HG03108 (cell line): ENCODE data around the gene SPATA24.
"Not testable (repeated sequence)": the region's sequence is repeated elsewhere in the genome, so short reads cannot be mapped to it uniquely, and the experiment has no call there.

ENCODE experiments used
- ATAC-seq: cut with Tn5 transposase; IDR thresholded peaks from one replicate; pipeline ENCODE4 v1.9.1; 2021; ENCODE audit warnings: moderate library complexity; ENCODE audit not compliant: unreplicated experiment

Gene SPATA24

DNA sequence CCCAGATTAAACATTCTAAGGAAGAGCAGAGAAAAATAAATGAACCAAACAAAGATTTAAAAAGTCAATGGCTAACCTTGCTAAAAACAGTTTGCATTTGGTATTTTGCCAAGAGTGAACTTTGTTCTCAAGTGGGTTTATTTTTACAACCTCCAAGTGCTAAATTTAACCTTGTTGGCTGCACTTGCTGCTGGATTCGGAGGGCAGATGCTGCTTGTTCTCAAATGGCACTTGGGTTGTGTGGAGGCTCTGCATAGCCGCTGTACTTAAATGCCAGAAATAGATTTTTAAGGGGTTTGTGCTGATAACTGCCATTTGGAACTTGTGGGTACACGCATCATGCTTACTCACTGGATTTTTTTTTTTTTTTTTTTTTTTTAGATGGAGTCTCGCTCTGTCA, 13.3 kb upstream of the SPATA24 start:
- ATAC-seq: no peak

- no peak for ATAC-seq
These were observed 12.8 kb upstream of the SPATA24 start for GRCh38 chr5:139416651-139417050.

GRCh38 chr5:139415869-139416268, 12.0 kb upstream of the SPATA24 start:
- ATAC-seq: no peak

GRCh38 chr5:139415221-139415861, 11.5 kb upstream of the SPATA24 start:
- no peak for ATAC-seq

GRCh38 chr5:139414581-139415130, 10.8 kb upstream of the SPATA24 start:
- no peak for ATAC-seq

GRCh38 chr5:139413963-139414362, 10.1 kb upstream of the SPATA24 start:
- ATAC-seq: no peak

- no peak for ATAC-seq
These were observed 9.3 kb upstream of the SPATA24 start for GRCh38 chr5:139413153-139413552.

DNA sequence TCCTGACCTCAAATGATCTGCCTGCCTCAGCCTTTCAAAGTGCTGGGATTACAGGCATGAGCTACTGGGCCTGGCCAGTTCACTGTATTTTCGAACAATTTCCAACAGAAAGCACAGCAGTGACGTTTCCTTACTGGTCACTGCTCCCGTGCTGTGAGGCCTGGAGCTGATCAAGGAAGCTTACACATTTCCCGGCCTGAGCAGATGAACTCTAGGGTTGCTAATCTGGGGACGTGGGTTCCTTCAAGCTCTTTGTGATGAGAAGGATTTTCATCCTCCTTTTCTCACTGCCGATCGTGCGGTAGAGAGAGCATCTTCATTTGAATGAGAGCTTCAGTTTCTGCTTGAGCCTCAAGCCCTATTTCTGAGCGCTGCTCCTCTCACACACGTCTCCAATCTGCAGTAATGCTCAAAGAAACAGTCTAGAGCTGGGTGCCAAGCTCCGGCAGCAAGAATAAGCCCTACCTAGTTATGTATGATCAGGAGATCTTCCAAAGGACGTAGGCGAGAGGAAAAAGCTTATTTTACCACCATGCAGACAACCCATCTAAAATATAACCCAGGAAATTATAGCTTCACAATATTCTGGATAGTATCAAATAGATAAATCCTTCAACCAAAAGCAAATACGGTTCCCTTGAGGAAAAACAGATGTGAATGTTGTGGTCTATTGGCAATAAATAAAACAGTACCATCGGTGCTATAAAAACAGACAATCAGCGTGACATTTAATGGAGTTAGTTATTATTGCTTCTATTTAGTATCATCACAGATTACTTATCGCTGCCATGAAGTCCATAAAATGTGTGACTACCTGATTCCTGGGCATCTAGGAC, 7.3 kb upstream of the SPATA24 start:
- no peak for ATAC-seq

- no peak for ATAC-seq
These were observed 6.5 kb upstream of the SPATA24 start for GRCh38 chr5:139410121-139410992.

- not testable (repeated sequence) for ATAC-seq
These were observed 5.2 kb upstream of the SPATA24 start for GRCh38 chr5:139409116-139409515.

GRCh38 chr5:139408191-139408590, 4.3 kb upstream of the SPATA24 start:
- ATAC-seq: no peak

DNA sequence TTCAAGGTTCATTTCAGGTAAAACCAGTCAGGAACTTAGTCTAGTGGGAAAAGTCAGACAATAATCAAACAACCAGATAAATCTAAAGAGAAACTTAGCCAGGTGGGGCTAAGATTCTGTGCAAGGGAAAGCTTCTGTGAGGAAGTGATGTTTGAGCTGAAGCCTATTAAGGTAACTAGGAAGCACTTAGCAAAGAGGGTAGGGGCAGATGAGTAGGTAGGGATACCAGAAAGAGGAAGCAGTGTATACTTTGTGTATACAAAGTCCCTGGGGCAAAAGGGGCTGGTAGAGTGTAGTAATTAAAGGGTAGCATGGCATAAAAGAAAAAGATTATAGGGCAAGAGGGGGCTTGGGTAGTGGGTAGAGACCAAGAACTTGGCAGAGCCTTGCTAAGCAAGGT, 3.6 kb upstream of the SPATA24 start:
- ATAC-seq: no peak

DNA sequence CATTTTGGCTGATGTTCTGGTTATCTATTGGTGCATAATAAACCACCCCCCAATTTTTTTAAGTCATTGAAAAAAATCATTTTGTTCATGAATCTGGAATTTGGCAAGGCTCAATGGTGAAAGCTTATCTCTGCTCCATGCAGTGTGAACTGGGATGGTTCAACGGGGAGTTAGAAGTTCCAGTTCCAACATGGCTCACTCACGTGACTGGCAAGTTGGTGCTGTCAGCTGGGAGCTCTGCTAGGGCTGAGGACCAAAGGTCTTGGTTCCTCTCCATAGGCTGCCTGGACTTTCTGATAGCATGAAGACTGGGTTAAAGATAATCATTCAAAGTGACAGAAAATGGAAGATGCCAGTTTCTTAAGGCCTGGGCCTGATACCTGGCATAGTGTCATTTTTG, 3.1 kb upstream of the SPATA24 start:
- ATAC-seq: no peak

GRCh38 chr5:139404484-139404840, 573 bp upstream of the SPATA24 start:
- no peak for ATAC-seq

- no peak for ATAC-seq
These were observed 487 bp downstream of the SPATA24 start for GRCh38 chr5:139403418-139403786.

GRCh38 chr5:139402561-139403158, 1.2 kb downstream of the SPATA24 start:
- ATAC-seq: no peak

GRCh38 chr5:139401546-139401945, 2.3 kb downstream of the SPATA24 start:
- no peak for ATAC-seq

GRCh38 chr5:139399501-139400121, 4.3 kb downstream of the SPATA24 start:
- ATAC-seq: no peak

GRCh38 chr5:139397921-139398320, 6.0 kb downstream of the SPATA24 start:
- ATAC-seq: no peak

DNA sequence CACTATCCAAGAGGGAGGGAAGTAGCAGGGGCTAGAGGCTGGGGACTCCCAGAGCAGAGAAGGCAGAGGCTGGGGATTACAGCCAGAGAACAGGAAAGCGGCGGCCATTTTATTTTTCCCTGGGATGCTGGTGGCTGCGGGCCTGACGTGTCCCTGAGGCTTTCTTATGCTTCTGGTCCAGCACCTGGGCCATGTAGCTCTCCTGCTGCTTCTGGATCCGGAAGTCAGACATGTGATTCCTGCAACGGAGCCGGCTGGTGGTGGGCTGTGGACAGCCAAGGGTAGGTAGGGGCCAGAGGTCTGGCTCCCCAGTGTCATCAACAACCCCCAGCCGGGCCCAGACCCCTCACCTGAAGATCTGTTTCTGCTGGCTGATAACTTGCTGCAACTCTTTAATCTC, 7.2 kb downstream of the SPATA24 start:
- ATAC-seq: no peak
